ENCODE measurements around the gene PHF5A. TPM values are rescaled to one million over a fixed set of nuclear protein-coding genes. Genes with fewer than 3 reads are reported as not detected.
A peak's percentile ranks its signal among the peaks of the same experiment; 100 is the strongest.

The PHF5A gene
- total and polyA plus RNA-seq, 2 experiments from 2014 or later: 21.9 to 55.2 TPM

DNA sequence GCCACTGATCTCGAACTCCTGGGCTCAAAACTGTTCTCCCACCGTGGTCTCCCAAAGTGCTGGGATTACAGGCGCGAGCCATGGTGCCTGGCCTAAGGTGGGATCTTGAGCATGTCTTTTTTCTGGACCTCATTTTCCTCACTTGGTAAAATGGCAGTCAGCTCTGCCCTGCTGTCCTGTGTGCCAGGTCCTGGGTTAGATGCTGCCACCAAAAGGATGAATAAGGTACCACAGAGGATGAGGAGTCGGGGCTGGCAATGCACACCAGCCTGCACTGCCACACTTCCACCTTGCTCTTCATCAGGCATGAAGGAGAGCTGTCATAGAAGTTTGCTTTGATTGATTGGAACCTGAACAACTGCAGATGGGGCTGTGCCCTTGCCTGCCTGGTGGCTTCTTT is 32.7 kb upstream of the PHF5A start:
- Histone ChIP-seq H3K4me2 (no peak overlapping the region), H3K4me3 (no peak overlapping the region), H2AFZ (no peak overlapping the region), H3K27me3 (no peaks in the 10 kb centered on the region), H3K27ac (no peak overlapping the region), H3K9me2 (replicated peaks; ENCODE audit: insufficient read depth) (no peaks in the 10 kb centered on the region), H4K20me1 (ENCODE audit: insufficient read depth, poor library complexity, severe bottlenecking) (peaks cover 6% of the 10 kb centered on the region), H3K79me2 (peaks cover 76% of the 10 kb centered on the region), H3K36me3 (replicated peaks; ENCODE audit: insufficient read depth, low read depth) (no peaks in the 10 kb centered on the region), H3K9me3 (ENCODE audit: low read depth) (no peaks in the 10 kb centered on the region), H3K4me1 (ENCODE audit: insufficient read depth) (peaks cover 11% of the 10 kb centered on the region)
- TF ChIP-seq EZH2 (IDR thresholded peaks at IDR 0.05; ENCODE audit: borderline replicate concordance) (no peak), EZH2phosphoT487 (IDR thresholded peaks at IDR 0.05; ENCODE audit: low read depth, severe bottlenecking, unreplicated experiment) (no peak)
- TF ChIP-seq, protein P1, sequence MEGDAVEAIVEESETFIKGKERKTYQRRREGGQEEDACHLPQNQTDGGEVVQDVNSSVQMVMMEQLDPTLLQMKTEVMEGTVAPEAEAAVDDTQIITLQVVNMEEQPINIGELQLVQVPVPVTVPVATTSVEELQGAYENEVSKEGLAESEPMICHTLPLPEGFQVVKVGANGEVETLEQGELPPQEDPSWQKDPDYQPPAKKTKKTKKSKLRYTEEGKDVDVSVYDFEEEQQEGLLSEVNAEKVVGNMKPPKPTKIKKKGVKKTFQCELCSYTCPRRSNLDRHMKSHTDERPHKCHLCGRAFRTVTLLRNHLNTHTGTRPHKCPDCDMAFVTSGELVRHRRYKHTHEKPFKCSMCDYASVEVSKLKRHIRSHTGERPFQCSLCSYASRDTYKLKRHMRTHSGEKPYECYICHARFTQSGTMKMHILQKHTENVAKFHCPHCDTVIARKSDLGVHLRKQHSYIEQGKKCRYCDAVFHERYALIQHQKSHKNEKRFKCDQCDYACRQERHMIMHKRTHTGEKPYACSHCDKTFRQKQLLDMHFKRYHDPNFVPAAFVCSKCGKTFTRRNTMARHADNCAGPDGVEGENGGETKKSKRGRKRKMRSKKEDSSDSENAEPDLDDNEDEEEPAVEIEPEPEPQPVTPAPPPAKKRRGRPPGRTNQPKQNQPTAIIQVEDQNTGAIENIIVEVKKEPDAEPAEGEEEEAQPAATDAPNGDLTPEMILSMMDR (IDR thresholded peaks at IDR 0.05; ENCODE audit: poor library complexity): no peak
- DNase-seq (ENCODE audit: low spot score): no peak
- WGBS (ENCODE audit: low lambda C conversion rate, missing lambda C conversion rate): 95% methylated on average over 5 of the region's 5 CpGs

DNA sequence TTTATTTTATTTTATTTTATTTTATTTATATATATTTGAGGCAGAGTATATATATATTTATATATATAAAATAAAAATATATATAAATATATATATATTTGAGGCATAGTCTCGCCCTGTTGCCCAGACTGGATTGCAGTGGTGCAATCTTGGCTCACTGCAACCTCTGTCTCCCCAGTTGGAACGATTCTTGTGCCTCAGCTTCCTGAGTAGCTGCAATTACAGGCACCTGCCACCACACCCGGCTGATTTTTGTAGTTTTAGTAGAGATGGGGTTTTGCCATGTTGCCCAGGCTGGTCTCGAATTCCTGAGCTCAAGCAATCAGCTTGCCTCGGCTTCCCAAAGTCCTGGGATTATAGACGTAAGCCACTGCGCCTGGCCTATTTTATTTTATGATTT is 31.8 kb upstream of the PHF5A start:
- Histone ChIP-seq H4K20me1 (ENCODE audit: insufficient read depth, poor library complexity, severe bottlenecking) (peaks cover 12% of the 10 kb centered on the region), H3K36me3 (replicated peaks; ENCODE audit: insufficient read depth, low read depth) (no peaks in the 10 kb centered on the region)

DNA sequence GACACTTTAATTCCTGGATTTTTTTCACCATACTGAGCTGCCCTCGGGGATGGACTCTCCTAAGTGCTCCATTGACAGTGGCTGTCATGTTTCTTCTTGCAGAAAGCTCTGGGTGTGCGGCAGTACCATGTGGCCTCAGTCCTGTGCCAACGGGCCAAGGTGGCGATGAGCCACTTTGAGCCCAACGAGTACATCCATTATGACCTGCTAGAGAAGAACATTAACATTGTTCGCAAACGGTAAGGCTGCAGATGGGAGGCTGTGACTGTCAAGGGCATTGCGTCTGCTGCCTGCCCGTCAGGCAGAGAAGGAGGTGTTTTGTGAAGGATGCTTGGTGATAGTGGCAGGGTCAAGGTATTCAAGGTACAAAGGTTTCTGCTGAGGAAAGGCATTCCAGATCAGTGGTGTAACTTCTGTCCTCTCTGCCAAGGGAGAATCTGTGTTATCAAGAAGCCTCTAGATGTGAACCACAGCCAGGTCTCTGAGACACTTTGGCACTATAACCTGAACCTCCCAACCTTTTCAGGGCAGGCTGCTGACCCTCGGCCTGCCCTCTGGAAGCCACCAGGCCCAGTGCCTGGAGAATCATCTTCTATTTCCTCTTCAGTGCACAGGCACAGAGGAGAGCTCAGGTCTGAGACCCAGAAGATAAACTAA is 31.3 kb upstream of the PHF5A start:
- Histone ChIP-seq H3K27me3 (no peaks in the 10 kb centered on the region), H3K27ac (peak overlapping the region; percentile 15), H3K79me2 (peaks cover 80% of the 10 kb centered on the region), H4K20me1 (ENCODE audit: insufficient read depth, poor library complexity, severe bottlenecking) (peaks cover 14% of the 10 kb centered on the region), H3K36me3 (replicated peaks; ENCODE audit: insufficient read depth, low read depth) (no peaks in the 10 kb centered on the region), H3K9me2 (replicated peaks; ENCODE audit: insufficient read depth) (no peaks in the 10 kb centered on the region), H3K9me3 (ENCODE audit: low read depth) (no peaks in the 10 kb centered on the region), H3K4me3 (no peak overlapping the region), H3K4me2 (no peak overlapping the region), H3K4me1 (ENCODE audit: insufficient read depth) (peaks cover 11% of the 10 kb centered on the region), H2AFZ (no peak overlapping the region)
- TF ChIP-seq EZH2phosphoT487 (IDR thresholded peaks at IDR 0.05; ENCODE audit: low read depth, severe bottlenecking, unreplicated experiment): no peak
- TF ChIP-seq EZH2 (IDR thresholded peaks at IDR 0.05; ENCODE audit: borderline replicate concordance): no peak
- TF ChIP-seq, protein P1 (IDR thresholded peaks at IDR 0.05; ENCODE audit: poor library complexity): no peak
- 89% methylated on average over 10 of the region's 10 CpGs for WGBS (ENCODE audit: low lambda C conversion rate, missing lambda C conversion rate)
- DNase-seq (ENCODE audit: low spot score): no peak

More for the DNA sequence above, 31.8 kb upstream of the PHF5A start:
- Histone ChIP-seq H3K79me2 (peaks cover 80% of the 10 kb centered on the region), H3K4me3 (no peak overlapping the region), H3K4me1 (ENCODE audit: insufficient read depth) (peaks cover 11% of the 10 kb centered on the region), H3K4me2 (no peak overlapping the region), H3K27ac (peak overlapping the region; percentile 27), H2AFZ (no peak overlapping the region), H3K9me3 (ENCODE audit: low read depth) (no peaks in the 10 kb centered on the region), H3K27me3 (no peaks in the 10 kb centered on the region), H3K9me2 (replicated peaks; ENCODE audit: insufficient read depth) (no peaks in the 10 kb centered on the region)
- WGBS (ENCODE audit: low lambda C conversion rate, missing lambda C conversion rate): 92% methylated on average over 7 of the region's 7 CpGs
- DNase-seq (ENCODE audit: low spot score): no peak
- TF ChIP-seq, protein P1 (IDR thresholded peaks at IDR 0.05; ENCODE audit: poor library complexity): no peak
- no peak for TF ChIP-seq EZH2 (IDR thresholded peaks at IDR 0.05; ENCODE audit: borderline replicate concordance)
- TF ChIP-seq EZH2phosphoT487 (IDR thresholded peaks at IDR 0.05; ENCODE audit: low read depth, severe bottlenecking, unreplicated experiment): no peak

All from hepatocyte (in vitro differentiated cells).